Fibroblast of mammary gland (primary cell): Measurements from ENCODE around the gene CDS1.

ENCODE experiments used
- DNase-seq: peaks from one replicate; pipeline ENCODE4 v3.0.0-alpha.2; 2010; ENCODE audit warnings: low read depth
- H3K4me3 ChIP-seq: 2 replicates; pipeline ENCODE4 v1.5.1; 2011; ENCODE audit warnings: low read depth, mild to moderate bottlenecking, low read length, moderate library complexity; ENCODE audit not compliant: control insufficient read depth
- CTCF ChIP-seq: conservative IDR thresholded peaks from 2 replicates; pipeline ENCODE4 v1.5.1; 2011; ENCODE audit warnings: low read depth, low read length, inconsistent platforms; ENCODE audit not compliant: control insufficient read depth, insufficient read depth

CDS1 gene

GRCh38 chr4:84626673-84627072 lies 43.7 kb downstream of the CDS1 start:
- TF ChIP-seq CTCF, result no peak
- DNase-seq, result no peak
- H3K4me3 ChIP-seq, result no peak overlapping the region

GRCh38 chr4:84631573-84631972 lies 48.6 kb downstream of the CDS1 start:
- TF ChIP-seq CTCF, result no peak
- H3K4me3 ChIP-seq, result no peak overlapping the region

DNA sequence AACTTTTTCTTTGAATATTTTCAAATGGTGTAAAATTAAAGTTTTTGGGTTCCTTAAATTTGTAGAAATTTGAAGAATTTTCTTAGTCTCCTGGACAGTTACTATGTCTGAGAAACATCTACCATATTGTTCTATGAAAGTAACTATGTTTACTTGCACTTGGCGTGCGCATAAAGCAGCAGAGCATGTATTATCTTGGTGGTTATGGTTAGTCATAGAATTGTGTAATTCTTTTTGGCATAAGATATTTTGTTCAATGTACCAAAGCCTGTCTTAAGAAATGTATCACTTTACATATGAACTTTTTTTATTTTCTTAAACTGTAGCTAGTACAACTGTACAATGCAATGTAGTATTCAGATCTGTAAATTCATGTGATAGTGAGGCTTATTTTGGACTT lies 49.2 kb downstream of the CDS1 start:
- TF ChIP-seq CTCF, result no peak
- peak; percentile 90 for DNase-seq
- no peak overlapping the region for H3K4me3 ChIP-seq

More at GRCh38 chr4:84631573-84631972, 48.6 kb downstream of the CDS1 start:
- peak; percentile 4 for DNase-seq

GRCh38 chr4:84634961-84635360 lies 52.0 kb downstream of the CDS1 start:
- no peak for TF ChIP-seq CTCF
- H3K4me3 ChIP-seq, result no peak overlapping the region
- DNase-seq, result no peak

DNA sequence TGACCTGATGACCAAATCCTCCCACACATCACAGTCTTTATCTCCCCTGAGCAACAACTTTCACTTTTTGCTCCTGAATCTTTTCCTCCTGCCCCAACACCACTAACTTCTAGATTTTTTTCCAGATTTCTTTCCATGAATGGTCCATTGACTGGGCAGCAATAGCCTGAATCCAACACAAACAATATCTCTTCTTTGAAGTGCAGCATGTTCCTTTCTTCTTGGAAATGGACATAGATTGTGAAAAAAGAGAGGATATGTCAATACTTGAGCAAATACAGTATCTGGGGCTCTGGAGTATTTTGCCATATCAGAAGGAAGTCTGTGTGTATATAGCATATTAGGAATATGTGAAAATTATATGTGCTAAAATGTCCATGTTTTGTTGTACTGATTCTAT lies 55.2 kb downstream of the CDS1 start:
- no peak overlapping the region for H3K4me3 ChIP-seq
- TF ChIP-seq CTCF, result no peak
- no peak for DNase-seq

- no peak overlapping the region for H3K4me3 ChIP-seq
- no peak for DNase-seq
- TF ChIP-seq CTCF, result no peak
Measured at GRCh38 chr4:84639145-84639544, 56.2 kb downstream of the CDS1 start.

DNA sequence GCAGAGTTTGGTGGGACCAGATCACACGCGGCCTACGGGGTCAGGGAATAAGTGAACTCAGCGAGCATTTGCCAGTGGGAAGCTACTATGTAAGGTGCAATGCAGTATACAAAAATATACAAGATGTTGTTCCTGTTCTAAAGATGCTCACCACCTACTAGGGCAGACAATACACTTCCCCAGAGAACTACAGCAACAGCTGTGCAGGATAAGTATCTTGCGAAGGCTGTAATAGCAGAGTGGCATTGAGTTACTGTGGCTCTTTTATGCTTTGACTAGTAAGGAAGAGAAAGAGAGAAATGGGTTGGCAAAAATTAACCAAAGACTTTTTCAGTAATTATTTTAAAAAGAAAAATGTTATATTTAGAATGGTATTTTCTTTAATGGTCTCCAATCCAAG lies 61.2 kb downstream of the CDS1 start:
- DNase-seq, result no peak
- TF ChIP-seq CTCF, result no peak
- no peak overlapping the region for H3K4me3 ChIP-seq
